Cardiac muscle cell (in vitro differentiated cells and primary cell): Measurements from ENCODE around the gene CAMP. TPM values are rescaled to one million over a fixed set of nuclear protein-coding genes. Genes with fewer than 3 reads are reported as not detected.

Experiments
- DNase-seq, 2 donors: peaks; one replicate each; pipeline versions ENCODE4 v3.0.0 to v3.0.0-alpha.2; 2010 to 2017; ENCODE audit warnings: low read depth in 1 of 2, low spot score in 1 of 2
- H3K27ac ChIP-seq: fragments of 200-600 bp; sonication (generic); 2 replicates; pipeline ENCODE4 v1.5.1; 2016
- H3K27me3 ChIP-seq: fragments of 200-600 bp; sonication (generic); 2 replicates; pipeline ENCODE4 v1.6.0; 2016; ENCODE audit warnings: control low read depth
- H3K36me3 ChIP-seq: fragments of 200-600 bp; sonication (generic); 2 replicates; pipeline ENCODE4 v1.5.1; 2016; ENCODE audit warnings: control low read depth
- H3K4me1 ChIP-seq: fragments of 200-600 bp; sonication (generic); 2 replicates; pipeline ENCODE4 v1.8.1; 2017; ENCODE audit warnings: low read depth, mild to moderate bottlenecking, mixed run types
- H3K4me3 ChIP-seq: fragments of 200-600 bp; sonication (generic); 2 replicates; pipeline ENCODE4 v1.5.1; 2016; ENCODE audit warnings: mild to moderate bottlenecking
- H3K9me3 ChIP-seq: fragments of 200-600 bp; sonication (generic); 2 replicates; pipeline ENCODE4 v1.5.1; 2017; ENCODE audit warnings: low read depth, mild to moderate bottlenecking, control low read depth
- polyA plus RNA-seq: library from polyadenylated mRNA; unstranded; fragments of >200 nt; fragmentation: Nextera tagmentation; extraction: Ambion mirVana; gene quantifications from 2 replicates; pipeline ENCODE4 v1.2.1, GENCODE V29; 2016
- total RNA-seq: library from RNA; depleted of rRNA; stranded (reverse); fragments of >200 nt; gene quantifications from 2 replicates; pipeline ENCODE4 v1.2.3, GENCODE V29; 2016
- TF ChIP-seq, protein P1 (sequence below): IDR thresholded peaks from 2 replicates; pipeline ENCODE4 v1.5.1; 2012; ENCODE audit warnings: low read depth, mild to moderate bottlenecking, low read length

CAMP gene
- total and polyA plus RNA-seq, 2 experiments from 2014 or later = not detected

DNA sequence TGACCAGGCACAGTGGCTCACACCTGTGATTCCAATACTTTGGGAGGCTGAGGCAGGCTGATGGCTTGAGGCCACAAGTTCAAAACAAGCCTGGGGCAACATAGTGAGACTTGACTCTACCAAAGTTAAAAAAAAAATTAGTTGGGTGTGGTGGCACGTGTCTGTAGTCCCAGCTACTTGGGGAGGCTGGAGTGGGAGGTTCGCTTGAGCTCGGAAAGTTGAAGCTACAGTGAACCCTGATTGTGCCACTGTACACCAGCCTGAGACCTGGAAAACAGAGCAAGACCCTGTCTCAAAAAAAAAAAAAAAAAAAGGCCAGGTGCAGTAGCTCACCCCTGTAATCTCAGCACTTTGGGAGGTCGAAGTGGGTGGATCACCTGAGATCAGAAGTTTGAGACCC, 38.2 kb upstream of the CAMP start:
- Histone ChIP-seq H3K36me3 (peaks cover 20% of the 10 kb centered on the region), H3K4me3 (no peak overlapping the region)
- TF ChIP-seq, protein P1, sequence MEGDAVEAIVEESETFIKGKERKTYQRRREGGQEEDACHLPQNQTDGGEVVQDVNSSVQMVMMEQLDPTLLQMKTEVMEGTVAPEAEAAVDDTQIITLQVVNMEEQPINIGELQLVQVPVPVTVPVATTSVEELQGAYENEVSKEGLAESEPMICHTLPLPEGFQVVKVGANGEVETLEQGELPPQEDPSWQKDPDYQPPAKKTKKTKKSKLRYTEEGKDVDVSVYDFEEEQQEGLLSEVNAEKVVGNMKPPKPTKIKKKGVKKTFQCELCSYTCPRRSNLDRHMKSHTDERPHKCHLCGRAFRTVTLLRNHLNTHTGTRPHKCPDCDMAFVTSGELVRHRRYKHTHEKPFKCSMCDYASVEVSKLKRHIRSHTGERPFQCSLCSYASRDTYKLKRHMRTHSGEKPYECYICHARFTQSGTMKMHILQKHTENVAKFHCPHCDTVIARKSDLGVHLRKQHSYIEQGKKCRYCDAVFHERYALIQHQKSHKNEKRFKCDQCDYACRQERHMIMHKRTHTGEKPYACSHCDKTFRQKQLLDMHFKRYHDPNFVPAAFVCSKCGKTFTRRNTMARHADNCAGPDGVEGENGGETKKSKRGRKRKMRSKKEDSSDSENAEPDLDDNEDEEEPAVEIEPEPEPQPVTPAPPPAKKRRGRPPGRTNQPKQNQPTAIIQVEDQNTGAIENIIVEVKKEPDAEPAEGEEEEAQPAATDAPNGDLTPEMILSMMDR = no peak

DNA sequence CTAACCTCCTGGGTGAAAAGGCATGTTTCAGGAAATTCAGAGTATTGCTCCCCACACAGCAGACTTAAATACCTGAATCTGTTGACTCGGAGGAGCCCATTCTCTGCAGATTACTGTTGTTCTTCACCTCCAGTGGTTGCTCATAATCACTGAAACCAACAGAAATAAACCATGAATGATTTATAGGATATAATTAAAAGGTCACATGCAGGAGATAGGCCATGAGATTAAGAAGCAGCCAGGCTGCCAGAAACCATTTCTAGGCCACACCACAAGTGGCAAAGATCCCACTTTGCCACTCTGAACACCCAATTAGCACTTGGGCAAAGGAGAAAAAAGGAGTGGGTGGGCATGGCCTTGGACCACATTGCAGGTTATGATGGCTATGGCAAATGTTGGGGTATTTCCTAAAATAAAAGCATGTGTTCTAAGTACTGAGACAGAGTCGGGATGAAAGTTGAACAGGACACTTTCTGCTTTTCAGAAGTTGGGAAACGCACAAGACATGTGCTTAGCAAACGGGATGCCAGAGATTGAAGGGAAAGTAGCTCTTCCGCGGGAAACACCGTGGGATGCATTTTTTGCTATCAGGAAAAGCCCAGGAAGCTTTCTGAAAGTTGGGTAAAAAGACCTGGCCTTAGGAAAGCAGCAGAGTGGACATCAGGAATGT, 36.5 kb upstream of the CAMP start:
- peak overlapping the region; percentile 64 for H3K4me3 ChIP-seq
- no peaks in the 10 kb centered on the region for H3K9me3 ChIP-seq
- H3K4me1 ChIP-seq = peaks cover 7% of the 10 kb centered on the region
- peaks cover 11% of the 10 kb centered on the region for H3K36me3 ChIP-seq
- DNase-seq = peak in 1 of 2 donors; percentile 34
- peak overlapping the region; percentile 86 for H3K27ac ChIP-seq
- H3K27me3 ChIP-seq = no peaks in the 10 kb centered on the region
- TF ChIP-seq, protein P1 = no peak

More for the DNA sequence above, 38.2 kb upstream of the CAMP start:
- H3K27me3 ChIP-seq = no peaks in the 10 kb centered on the region
- H3K4me1 ChIP-seq = peaks cover 7% of the 10 kb centered on the region
- H3K27ac ChIP-seq = no peak overlapping the region
- H3K9me3 ChIP-seq = no peaks in the 10 kb centered on the region
- no peak for DNase-seq

DNA sequence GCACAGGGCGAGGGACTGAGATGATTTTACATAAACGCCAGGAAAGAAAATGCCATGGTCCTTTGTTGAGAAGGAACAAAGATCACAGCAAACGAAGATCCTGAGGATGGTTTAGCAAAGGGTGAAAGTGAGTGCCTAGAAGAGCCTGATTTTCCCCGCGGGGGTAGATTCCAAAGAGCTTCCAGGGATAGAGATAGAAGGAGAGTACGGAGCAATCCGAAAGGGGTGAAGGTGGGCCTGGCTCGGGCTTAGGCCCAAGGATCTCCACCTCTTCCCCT, 36.1 kb upstream of the CAMP start:
- Histone ChIP-seq H3K4me1 (peaks cover 7% of the 10 kb centered on the region), H3K9me3 (no peaks in the 10 kb centered on the region), H3K4me3 (peak overlapping the region; percentile 64), H3K27ac (peak overlapping the region; percentile 86), H3K36me3 (peaks cover 7% of the 10 kb centered on the region), H3K27me3 (no peaks in the 10 kb centered on the region)
- TF ChIP-seq, protein P1 = no peak
- DNase-seq = peak; percentile 23 to 32

DNA sequence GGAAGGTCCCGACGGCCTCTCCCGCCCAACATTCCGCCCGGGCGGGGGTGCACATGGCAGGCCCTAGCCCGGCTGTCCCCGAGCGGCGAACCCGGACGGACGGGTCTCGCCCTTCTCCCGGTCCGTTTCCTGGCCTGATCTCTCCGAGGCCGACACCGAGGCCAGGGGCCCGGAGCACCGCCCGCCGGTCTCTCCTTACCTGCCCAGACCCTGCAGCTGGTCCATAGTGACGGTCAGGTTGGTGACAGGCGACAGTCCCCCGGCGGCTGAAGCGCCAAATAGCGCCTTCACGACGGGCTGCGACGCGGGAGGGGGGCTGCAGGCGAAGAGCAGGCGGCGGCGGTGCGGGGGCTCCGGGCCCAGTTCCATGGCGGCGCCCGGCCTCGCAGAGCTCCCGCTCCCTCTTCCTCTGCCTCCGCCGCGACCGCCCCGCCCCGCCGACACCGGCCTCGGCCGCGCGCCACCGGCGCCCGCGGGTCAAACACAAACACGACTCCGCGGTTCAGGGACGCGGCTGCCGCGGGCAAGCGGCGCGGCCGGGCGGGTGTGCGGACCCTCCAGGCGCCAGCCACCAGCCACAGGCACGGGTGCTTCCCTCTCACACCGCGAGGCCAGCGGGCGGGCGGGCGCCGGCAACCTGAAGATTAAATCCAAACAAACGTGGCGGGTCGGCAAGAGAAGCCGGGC, 35.6 kb upstream of the CAMP start:
- peak overlapping the region; percentile 86 for H3K27ac ChIP-seq
- TF ChIP-seq, protein P1 = no peak

DNA sequence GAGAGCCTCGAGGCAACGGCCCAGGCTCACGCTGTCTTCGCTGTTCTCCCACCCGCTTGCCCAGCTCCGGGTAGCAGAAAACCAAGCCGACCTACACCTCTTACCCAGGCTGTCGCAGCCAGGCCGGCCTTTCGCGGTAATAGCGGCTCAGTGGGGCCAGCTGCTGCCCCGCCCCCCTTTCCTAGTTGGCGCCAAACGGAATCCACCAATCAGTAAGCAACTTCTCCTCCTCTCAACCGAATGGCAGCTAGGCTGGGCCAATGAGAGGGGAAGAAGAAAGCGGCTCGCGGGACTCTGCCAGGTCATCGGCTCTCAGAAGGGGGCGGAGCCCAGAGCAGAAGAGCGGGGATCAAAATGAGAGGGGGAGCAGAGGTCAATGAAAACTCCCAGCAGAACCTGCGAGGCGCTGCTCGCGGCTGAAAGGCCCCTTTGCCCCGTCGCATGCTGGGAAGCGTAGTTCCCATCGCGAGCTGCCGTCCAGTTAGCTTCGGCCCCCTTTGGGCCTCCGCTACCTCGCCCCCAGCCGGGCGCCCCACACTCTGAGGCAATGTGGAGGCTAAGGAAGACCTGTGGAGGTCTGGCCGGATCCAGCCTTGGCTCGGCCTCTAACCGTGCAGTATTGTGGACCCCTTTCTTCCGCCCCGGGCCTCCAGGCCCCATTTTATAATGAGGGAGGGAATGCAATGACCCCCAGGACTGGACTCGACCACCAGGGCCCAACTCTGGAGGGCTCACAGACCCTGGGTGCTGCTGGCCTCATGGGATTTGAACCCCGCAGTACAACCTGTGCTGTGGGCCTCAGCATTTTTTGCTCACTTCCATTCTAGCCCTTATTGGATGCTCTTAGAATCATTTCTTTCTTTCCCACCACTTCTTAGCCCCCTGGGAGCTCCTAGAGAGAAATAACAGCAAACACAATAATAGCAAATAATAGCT, 34.8 kb upstream of the CAMP start, which contains the start of gene CDC25A:
Gene CDC25A (minus strand): TSS at position 152 of the 936 bp plus-strand sequence. CDS start 470 bp downstream, outside the sequence.
- peaks cover 7% of the 10 kb centered on the region for H3K4me1 ChIP-seq
- DNase-seq = peak; percentile 99
- H3K27me3 ChIP-seq = no peaks in the 10 kb centered on the region
- peaks cover 7% of the 10 kb centered on the region for H3K36me3 ChIP-seq
- H3K9me3 ChIP-seq = no peaks in the 10 kb centered on the region
- peak within 1 kb of the TSS; percentile 86 for H3K27ac ChIP-seq
- TF ChIP-seq, protein P1 = no peak
- H3K4me3 ChIP-seq = peak within 1 kb of the TSS; percentile 64

More for the DNA sequence above, 35.6 kb upstream of the CAMP start:
- peak overlapping the region; percentile 64 for H3K4me3 ChIP-seq
- peaks cover 7% of the 10 kb centered on the region for H3K36me3 ChIP-seq
- H3K4me1 ChIP-seq = peaks cover 7% of the 10 kb centered on the region
- H3K9me3 ChIP-seq = no peaks in the 10 kb centered on the region
- H3K27me3 ChIP-seq = no peaks in the 10 kb centered on the region
- DNase-seq = peak; percentile 76 to 88
